GM10847 (cell line): Measurements from ENCODE around the gene COTL1.

ENCODE experiments used
- POLR2A ChIP-seq: IDR thresholded peaks from 2 replicates; pipeline ENCODE4 v1.6.1; 2011; ENCODE audit not compliant: insufficient read length; ENCODE audit errors: extremely low read depth

The COTL1 gene

DNA sequence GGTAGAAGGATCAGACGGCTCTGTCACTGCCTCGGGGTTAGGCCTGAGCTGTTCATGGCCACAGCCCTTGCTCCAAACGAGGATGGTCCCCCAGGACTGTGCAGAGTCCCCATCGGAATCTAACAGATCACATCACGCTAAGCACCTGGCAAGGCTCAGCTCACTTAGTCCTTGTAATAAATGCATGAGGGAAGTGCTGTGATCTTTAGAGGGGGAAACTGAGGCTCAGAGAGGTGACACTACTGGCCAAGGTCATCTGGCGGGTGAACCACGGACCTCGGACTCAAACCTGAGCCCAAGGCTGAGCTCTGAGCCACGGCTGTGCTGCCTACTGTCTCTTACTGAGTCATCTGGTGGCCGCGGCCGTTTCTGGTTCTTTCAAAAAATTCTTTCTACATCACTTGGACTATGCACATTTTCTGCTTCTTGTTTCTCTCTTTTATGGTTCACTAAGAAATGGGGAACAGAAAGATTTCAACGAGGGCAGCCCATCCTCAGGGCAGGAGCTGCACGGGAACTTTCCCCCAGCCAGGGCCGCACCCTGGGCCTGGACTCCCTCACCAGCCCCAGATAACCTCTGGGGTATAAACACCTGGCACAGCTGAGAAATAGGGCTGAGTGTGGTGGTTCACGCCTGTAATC is 55.6 kb downstream of the COTL1 start:
- TF ChIP-seq POLR2A = no peak

DNA sequence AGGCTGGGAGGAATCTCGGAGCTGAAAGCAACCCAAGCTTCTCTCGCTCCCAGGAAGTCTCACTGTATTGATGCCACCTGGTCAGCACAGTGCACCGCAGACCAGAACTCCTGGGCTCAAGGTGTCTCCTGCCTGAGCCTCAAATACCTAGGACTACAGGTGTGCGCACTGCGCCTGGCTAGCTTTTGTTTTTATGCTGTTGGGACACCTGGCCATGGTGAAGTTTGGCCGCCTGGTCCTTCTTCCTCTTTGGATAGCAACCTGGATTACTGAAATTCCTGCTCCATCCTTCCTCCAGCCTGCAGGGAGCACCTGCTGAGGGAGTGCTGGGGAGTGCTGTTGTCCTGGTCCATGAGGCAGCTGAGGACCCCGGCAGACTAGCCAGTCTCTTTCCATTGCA is 56.6 kb downstream of the COTL1 start:
- TF ChIP-seq POLR2A = no peak

DNA sequence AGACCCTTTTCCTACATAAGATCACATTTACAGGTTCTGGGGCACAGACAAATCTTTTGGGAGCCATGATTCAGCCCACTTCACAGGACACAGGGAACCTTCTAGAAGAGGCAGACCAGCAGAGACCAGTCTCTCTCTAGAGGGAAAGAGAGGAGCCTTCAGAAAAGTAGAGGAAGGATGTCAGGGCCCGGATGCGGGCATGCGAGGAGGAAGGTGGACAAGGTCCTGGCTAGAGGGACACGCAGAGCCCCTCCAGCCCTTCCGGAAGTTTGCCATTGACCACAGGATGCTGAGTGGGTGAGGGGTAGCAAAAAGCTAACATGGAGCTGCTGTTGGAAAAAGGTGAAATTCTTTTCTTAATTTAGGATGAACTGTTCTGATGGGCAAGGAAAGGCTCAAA is 57.6 kb downstream of the COTL1 start:
- no peak for TF ChIP-seq POLR2A

DNA sequence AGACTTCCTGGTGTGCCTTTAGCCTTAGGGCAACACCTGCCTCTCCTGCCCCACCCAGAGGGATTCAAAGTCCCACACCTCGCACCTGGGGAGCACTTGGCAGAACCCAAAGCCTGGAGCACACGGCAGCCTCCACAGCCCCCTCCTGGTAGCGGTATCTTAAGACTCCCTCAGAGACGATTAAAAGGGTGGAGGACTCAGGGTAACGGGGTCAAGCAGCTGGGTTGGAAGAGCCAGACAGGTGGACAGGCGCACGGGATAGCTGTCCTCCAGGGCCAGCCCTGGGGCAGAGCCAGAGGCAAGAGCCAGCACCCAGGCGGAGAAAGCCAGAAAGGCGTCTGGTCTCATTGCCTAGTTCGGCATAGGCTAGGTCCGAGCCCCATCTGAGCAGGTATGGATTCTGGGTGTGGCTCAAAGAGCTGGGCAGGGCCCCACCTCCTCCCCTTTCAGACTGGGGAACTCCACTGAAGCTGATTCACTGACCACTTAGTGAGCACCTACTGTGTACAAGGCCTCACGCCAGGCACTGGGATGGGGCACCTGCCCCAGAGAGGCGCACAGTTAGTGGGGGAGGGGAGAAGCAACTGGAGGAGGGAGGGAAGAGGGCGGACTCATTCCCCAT is 58.5 kb downstream of the COTL1 start:
- no peak for TF ChIP-seq POLR2A

DNA sequence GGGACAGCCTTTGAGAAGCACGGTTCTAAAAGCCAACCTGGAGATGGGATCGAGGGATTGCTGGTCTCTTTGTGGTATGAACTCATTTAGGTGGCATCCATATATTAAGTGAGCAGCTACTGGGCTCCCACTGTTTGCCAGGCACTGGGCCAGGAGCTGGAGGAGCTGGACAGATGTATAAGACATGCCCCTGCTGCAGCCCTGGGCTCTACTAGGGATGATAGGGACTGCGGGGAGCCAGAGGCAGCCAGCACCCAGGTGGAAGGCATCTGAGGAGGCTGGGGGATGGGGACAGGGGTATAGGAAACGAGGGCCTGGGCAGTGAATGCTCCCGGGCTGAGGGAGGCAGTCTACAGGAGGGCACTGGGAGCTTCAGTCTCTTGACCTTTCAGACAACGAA is 60.4 kb downstream of the COTL1 start:
- TF ChIP-seq POLR2A = no peak

DNA sequence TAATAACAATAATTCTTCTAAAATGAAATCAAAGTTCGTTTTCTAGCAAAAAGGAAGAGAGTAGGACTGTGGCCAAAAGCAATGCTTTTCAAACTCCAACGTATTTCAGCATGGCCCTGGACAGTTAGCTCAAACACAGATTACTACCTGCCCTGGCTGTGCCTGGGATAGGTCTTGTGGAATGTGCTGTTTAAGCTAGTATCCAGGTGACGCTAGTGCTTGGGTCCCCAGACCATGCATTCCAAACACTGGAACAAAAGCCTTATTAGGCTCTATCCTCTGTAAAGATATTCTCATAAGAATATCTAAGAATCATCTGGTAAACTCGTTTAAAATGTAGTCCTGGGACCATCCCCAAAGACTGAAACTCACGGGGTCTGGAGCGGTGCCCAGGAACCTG is 60.8 kb downstream of the COTL1 start:
- TF ChIP-seq POLR2A = no peak

DNA sequence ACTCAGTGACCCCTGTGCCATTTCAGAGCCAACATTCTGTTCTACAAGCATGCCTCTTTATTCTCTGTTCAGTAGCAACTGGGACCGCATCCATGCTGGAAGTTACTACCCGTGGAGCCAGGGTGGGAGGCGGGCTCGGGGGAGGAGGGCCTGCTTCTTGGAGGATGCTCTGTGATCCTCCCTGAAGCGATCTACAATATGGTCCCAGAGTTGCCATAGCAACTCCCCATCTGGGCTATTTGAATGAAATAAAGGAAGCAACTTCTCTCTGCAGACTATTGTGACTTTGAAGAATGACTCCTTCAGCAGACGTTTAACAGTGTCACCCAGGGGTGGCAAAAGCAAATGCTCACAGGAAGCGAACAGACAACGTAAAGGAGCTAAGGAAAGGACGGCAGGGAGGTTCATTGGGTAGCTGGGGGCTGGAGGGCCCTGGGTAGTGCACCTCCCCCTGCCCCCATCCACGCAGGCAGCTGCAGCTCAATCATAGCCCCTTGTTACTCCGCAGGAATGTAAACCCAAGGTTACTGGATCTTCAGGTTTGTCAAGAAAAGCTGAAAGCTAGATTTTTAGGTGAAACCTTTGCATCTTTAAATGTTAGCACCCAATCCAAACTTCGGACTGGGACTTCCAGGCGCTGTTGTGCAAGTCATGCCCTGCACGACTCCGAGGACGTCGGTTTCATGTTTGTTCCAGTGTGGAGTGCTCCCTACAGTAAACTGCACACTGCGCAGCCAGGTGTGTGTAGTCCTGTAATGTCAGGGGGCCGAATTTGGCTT is 62.3 kb downstream of the COTL1 start:
- TF ChIP-seq POLR2A = no peak

DNA sequence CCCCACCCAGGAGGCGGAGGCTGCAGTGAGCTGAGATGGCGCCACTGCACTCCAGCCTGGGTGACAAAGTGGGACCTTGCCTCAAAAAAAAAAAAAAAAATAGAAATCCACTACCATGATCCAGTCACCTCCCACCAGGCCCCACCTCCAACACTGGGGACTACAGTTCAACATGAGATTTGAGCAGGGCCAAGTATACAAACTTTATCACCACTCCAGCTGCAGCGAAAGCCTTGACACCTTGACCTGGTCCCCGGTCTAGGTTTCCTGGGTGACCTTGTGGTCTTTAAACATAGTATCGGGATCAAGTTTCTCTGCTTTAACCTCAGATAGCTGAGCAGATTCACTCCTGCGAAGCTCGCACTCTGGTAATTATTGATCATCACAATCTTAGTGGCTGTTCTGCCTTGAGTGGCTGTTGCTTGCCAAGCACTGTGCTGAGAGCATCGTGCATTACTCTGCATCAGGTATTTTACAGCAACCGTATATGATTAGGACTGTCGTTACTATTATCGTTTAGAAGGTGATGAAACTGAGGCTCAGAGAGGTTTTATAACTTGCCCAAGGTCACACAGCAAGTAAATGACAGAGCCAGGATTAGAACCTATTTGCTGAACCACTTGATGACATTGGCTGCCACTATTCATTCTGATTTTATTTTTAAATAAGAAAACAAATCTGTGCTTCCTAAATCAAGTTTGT is 63.1 kb downstream of the COTL1 start:
- no peak for TF ChIP-seq POLR2A

DNA sequence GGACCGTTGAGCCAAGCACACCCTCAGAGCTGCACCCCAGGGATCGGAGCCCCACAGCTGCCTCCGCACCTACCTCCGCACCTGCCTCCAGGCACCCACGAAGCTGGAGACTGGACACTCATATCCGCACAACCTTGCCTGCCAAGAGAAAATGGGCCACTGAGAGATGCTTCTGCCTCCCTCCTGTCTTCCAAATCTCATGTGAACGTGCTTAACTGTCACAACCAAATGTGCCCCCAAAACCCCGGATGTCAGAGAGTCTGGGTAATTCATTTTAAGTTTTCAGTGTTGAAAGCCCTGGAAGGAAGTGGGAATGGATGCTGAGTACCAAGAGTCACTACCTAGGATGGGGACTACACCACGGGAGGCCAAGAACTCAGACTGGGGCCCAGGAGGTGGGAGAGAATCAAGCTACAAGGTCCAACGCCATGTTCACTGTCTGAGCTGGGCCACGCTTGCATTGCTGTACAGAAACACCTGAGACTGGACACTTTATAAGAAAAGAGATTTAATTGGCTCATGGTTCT is 63.9 kb downstream of the COTL1 start:
- TF ChIP-seq POLR2A = no peak

DNA sequence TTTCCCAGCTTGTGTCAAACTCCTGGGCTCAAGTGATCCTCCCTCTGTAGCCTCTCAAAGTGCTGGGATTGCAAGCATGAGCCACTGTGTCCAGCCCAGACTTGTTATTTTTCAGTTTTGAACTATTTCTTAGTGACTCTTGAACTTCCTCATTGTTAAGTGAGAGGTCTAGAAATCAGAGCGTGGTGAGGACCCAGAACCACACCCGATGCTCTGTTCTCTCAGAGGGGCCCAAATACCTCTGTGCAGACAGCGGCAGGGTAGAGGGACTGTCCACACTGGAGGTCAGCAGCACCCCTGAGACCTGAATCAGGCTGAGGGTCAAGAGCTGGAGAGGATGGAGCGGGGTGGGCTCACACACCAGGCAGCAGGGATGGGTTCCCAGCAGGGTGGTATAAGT is 65.7 kb downstream of the COTL1 start:
- no peak for TF ChIP-seq POLR2A

DNA sequence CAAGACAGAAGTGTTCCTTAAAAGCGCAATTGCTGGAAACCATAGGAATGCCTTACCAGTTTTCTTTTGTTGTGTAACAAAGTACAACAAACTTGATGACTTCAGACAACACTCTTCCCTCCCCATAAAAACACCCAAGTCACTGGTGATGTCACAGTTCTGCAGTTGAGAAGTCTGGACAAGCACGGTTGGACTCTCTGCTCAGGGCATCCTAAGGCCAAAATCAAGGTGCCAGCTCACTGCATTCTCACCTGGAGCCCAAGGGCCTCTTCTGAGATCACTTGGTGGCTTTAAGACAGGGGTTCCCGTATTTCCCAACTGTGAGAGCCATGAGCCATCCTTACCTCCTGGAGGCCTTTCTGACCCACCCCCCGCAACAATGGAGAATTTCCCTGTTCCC is 67.8 kb downstream of the COTL1 start:
- TF ChIP-seq POLR2A = no peak

DNA sequence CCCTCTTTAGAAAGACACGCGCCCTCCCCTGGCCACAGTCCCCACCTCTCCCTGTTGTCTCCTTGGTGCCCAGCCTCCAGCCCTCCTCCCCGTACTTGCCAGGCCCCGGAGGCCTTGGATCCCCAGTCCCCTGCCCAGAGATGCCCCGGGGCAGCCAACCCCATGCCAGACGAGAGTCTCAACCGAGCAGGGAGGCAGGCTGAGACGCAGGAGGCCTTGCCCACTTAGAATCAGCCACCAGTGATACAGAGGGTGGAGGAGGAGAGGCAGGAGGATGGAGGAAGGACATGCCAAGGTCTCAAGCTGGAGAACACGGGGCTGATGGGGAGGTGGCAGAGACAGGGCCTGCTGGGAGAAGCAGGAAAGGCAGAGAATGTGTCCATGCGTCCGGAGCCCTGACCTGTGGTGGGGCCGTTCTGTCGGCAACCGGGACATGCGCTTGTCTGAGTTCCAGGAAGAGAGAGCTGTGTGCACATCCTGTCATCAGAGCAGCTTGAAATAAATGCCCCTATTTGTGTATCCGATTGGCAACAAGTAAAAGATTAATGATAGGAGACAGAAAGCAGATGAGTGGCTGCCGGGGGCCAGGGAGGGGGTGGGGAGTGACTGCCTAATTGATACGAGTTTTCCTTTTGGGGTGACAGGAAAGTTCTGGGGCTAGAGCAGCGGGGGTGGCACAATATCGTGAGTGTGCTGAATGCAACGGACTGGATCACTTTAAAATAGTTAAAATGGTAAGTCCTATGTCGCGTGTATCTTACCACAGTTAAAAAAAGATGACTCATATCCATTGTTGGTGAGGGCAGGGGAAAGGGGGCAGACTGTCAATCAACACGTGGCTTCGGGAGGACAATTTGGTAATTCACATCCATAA is 68.7 kb downstream of the COTL1 start:
- TF ChIP-seq POLR2A = no peak

DNA sequence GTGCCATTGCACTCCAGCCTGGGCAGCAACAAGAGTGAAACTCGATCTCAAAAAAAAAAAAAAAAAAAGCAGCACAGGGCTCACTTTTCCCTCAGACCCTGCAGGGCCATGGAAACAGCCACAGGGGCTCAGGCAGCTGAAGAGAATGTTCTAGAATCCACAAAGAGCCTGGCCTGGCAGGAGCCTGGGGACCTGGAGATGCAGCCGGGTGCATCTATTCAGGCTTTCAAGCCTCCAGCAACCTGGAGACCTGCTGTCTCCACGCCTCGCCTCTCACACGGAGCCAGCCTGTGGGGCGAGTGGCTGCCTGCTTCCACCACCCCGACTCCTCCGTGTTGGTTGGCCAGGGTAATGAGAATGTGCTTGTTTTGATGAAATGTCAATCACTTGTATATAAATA is 69.4 kb downstream of the COTL1 start:
- no peak for TF ChIP-seq POLR2A

DNA sequence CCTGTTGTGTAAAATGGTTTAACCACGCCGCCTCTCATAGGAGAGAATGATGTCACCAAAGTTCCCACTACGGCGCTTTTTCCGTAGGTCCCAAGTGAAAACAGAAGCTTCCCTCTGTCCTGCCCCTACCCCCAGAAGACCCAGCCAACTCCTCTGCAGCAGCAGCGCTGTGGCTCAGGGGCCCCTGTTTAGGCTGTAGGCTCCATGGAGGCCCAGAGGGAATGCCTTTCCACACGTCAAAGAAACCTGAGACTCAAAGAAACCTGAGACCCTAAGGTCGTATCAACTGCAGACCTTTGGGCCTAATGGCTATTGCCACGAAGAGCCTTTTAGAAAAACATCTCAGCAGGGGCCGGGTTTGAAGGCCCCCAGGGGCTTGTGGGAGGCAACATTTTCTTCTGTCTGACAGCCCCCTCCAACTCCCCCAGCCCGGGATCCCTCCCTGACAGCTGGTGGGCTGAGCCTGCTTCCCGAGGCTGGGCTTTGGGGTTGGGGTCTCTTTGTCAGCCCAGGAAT is 70.3 kb downstream of the COTL1 start:
- TF ChIP-seq POLR2A = no peak
